Fibroblast of pulmonary artery (primary cell): ENCODE results near the gene ERP27.

ENCODE experiments used
- DNase-seq: peaks from one replicate; pipeline ENCODE4 v3.0.0-alpha.2; 2010; ENCODE audit warnings: low read depth
- H3K4me3 ChIP-seq: replicated peaks from 2 replicates; pipeline ENCODE4 v1.5.1; 2011; ENCODE audit warnings: low read depth, mild to moderate bottlenecking, control low read depth, low read length, moderate library complexity
- CTCF ChIP-seq: IDR thresholded peaks from 2 replicates; pipeline ENCODE4 v1.5.1; 2011; ENCODE audit warnings: mild to moderate bottlenecking, control low read depth, low read length, inconsistent platforms; ENCODE audit errors: missing control alignments

The ERP27 gene

GRCh38 chr12:14968478-14968877 lies 30.1 kb upstream of the ERP27 start:
- DNase-seq, result no peak
- H3K4me3 ChIP-seq, result no peak overlapping the region
- TF ChIP-seq CTCF, result no peak

GRCh38 chr12:14965221-14965620 lies 26.9 kb upstream of the ERP27 start:
- no peak overlapping the region for H3K4me3 ChIP-seq
- TF ChIP-seq CTCF, result no peak
- DNase-seq, result no peak

- TF ChIP-seq CTCF, result no peak
- no peak overlapping the region for H3K4me3 ChIP-seq
- DNase-seq, result no peak
Observed at GRCh38 chr12:14964406-14964805, 26.1 kb upstream of the ERP27 start.

- DNase-seq, result no peak
- TF ChIP-seq CTCF, result no peak
- H3K4me3 ChIP-seq, result no peak overlapping the region
Observed at GRCh38 chr12:14963520-14963919, 25.2 kb upstream of the ERP27 start.

- no peak for TF ChIP-seq CTCF
- DNase-seq, result no peak
- H3K4me3 ChIP-seq, result no peak overlapping the region
Observed at GRCh38 chr12:14962797-14963196, 24.5 kb upstream of the ERP27 start.

- TF ChIP-seq CTCF, result no peak
- peak overlapping the region; percentile 56 for H3K4me3 ChIP-seq
- no peak for DNase-seq
Observed at GRCh38 chr12:14962153-14962539, 23.8 kb upstream of the ERP27 start.

- peak within 1 kb of the TSS; percentile 56 for H3K4me3 ChIP-seq
- DNase-seq, result peak; percentile 87
- TF ChIP-seq CTCF, result no peak
Observed at GRCh38 chr12:14961466-14962152, 23.3 kb upstream of the ERP27 start, which contains the start of gene ARHGDIB. ARHGDIB (minus strand) TSS chr12:14961601; CDS start chr12:14950712, 10,889 bp downstream.
